Stimulated activated CD4-positive, alpha-beta T cell treated with anti-CD3 and anti-CD28 coated beads, TNF-alpha, amount 100 ng/mL, for 24 hours (primary cell): ENCODE data around the gene MYO7B.

ENCODE experiments used
- DNase-seq, 3 experiments: peaks; one replicate each; pipeline ENCODE4 v3.0.0-alpha.2; 2020; ENCODE audit warnings: low read depth in 3 of 3

Gene MYO7B

GRCh38 chr2:127535422-127535901 is at the start of gene MYO7B:
TSS of gene MYO7B (plus strand) at chr2:127535683. CDS start at chr2:127559723, 24,040 bp downstream.
- DNase-seq = no peak

- no peak for DNase-seq
Measured at GRCh38 chr2:127485694-127486071, 49.8 kb upstream of the MYO7B start.

GRCh38 chr2:127486247-127487058 is 49.0 kb upstream of the MYO7B start:
- no peak for DNase-seq

- no peak for DNase-seq
Measured at GRCh38 chr2:127490283-127490682, 45.2 kb upstream of the MYO7B start.

- no peak for DNase-seq
Measured at GRCh38 chr2:127498386-127498785, 37.1 kb upstream of the MYO7B start.

GRCh38 chr2:127503491-127503890 is 32.0 kb upstream of the MYO7B start:
- no peak for DNase-seq

- DNase-seq = no peak
Measured at GRCh38 chr2:127504552-127505430, 30.7 kb upstream of the MYO7B start.

- DNase-seq = no peak
Measured at GRCh38 chr2:127506510-127506909, 29.0 kb upstream of the MYO7B start.

- DNase-seq = no peak
Measured at GRCh38 chr2:127508023-127508630, 27.4 kb upstream of the MYO7B start.

- no peak for DNase-seq
Measured at GRCh38 chr2:127508631-127509034, 26.9 kb upstream of the MYO7B start.

GRCh38 chr2:127510073-127510472 is 25.4 kb upstream of the MYO7B start:
- DNase-seq = no peak

- no peak for DNase-seq
Measured at GRCh38 chr2:127511090-127511695, 24.3 kb upstream of the MYO7B start.

GRCh38 chr2:127511917-127512316 is 23.6 kb upstream of the MYO7B start:
- DNase-seq = no peak

- DNase-seq = no peak
Measured at GRCh38 chr2:127512362-127512761, 23.1 kb upstream of the MYO7B start.

GRCh38 chr2:127514076-127514475 is 21.4 kb upstream of the MYO7B start:
- no peak for DNase-seq

- no peak for DNase-seq
Measured at GRCh38 chr2:127514485-127514884, 21.0 kb upstream of the MYO7B start.

GRCh38 chr2:127515383-127515915 is 20.0 kb upstream of the MYO7B start:
- DNase-seq = no peak

- DNase-seq = no peak
Measured at GRCh38 chr2:127516041-127516762, 19.3 kb upstream of the MYO7B start.

GRCh38 chr2:127517465-127517864 is 18.0 kb upstream of the MYO7B start:
- DNase-seq = no peak

- DNase-seq = no peak
Measured at GRCh38 chr2:127520424-127520823, 15.1 kb upstream of the MYO7B start.
